HG03469 (cell line): ENCODE measurements around the gene ZAP70.

Experiments
- ATAC-seq: cut with Tn5 transposase; IDR thresholded peaks from one replicate; pipeline ENCODE4 v1.9.1; 2021; ENCODE audit warnings: mild to moderate bottlenecking, moderate library complexity, moderate number of reproducible peaks; ENCODE audit not compliant: unreplicated experiment

ZAP70 gene

GRCh38 chr2:97715951-97716694 lies 2.7 kb downstream of the ZAP70 start:
- no peak for ATAC-seq

DNA sequence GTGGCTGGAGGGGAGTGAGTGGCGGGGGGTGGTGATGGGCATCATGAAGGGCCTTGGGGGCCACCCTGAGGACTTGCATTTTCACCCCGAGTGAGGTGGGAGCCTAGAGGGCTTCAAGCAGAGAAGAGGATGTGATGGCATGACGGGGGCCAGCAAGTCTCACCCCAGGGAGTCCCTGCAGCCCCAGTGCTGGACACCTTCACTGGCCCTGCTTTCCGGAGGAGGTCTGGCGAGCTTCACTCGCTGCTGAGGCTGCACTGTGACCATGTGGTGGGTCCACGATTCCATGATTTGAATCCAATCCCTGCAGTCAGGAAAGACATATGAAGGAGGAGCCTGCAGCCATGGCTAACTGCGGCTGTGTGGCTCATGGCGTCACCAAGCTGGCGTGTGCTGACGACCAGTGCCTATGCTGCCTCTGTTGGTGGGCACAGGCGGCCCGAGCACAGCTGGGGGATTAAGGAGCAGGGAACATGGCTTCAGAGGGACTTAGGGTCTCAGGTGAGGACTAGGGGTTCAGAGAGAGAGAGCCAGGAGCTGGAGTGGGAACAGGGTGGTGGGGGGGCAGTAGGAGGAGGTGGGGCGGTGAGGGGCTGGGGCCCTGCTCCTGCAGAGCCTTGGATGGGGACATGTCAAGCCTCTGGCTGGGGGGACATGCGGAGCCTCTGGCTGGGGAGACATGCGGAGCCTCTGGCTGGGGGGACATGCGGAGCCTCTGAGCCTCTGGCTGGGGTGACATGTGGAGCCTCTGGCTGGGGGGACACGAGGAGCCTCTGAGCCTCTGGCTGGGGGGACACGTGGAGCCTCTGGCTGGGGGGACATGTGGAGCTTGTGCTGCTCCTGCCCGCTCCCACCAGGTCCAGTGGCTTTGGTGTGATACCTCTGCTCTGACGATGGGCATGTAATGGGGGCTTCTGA lies 3.6 kb downstream of the ZAP70 start:
- ATAC-seq, result no peak

DNA sequence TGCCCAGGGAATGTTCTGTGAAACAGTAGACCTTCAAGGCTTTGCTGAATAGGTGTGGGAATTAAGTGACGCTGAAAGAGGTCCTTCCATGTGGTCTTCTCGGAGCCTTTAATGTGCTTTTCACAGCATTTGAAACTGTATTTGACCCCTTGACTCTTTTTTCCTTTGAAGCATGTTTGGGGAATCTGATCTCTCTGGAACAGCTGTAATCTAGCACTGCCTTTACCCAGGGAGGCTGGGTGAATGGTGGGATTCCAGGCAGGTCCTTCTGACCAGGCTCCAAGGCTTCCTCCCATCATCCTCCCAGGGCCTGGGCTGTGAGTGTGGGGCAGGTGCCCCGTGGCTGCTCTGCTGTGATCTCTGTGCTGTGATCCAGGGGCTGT lies 4.2 kb downstream of the ZAP70 start:
- ATAC-seq, result no peak

DNA sequence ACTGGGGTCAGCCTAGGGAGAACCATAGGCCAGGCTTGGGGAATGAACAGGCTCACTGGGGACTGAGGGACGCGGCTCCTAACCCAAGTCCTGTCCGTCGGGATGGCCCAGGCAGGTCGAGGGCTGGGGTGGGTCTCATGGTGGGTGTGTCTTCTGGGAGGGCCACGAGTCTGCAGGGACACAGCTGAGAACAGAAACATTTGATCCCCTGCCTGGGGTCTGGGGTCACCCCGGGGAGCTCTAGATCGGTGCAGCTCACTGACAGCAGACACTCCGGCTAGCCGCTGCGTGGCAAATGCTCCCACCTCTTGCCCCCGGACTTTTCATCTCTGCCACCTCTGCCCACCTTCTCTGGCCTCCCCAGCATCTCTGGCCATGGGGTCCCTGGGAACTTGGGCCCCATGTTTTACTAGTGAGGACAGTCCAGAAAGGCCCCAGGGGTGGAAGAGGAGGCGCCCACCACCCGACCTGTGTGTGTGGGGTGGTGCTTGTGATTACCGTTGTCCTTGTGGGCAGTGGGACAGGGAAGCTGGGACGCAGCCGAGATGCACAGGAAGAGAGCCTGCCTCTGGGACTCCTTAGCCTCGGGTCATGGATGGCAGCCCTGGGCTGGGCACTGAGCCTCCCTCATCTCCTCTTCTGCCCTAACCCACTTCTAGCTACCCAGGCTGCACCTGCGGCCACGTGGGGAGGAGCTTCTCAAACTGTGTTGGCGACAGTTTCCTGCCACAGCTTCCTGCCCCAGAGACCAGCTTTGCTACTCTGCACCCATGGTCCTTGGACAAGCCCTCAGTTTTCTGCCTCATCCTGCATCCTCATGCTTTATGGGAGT lies 4.9 kb downstream of the ZAP70 start:
- no peak for ATAC-seq

GRCh38 chr2:97718942-97719341 lies 5.6 kb downstream of the ZAP70 start:
- no peak for ATAC-seq

GRCh38 chr2:97719362-97720155 lies 6.2 kb downstream of the ZAP70 start:
- ATAC-seq, result no peak

- ATAC-seq, result no peak
These were observed 7.4 kb downstream of the ZAP70 start for GRCh38 chr2:97720746-97721145.

- ATAC-seq, result no peak
These were observed 8.9 kb downstream of the ZAP70 start for GRCh38 chr2:97722227-97722626.

GRCh38 chr2:97723156-97724072 lies 10.0 kb downstream of the ZAP70 start:
- ATAC-seq, result no peak

GRCh38 chr2:97724073-97724410 lies 10.7 kb downstream of the ZAP70 start:
- ATAC-seq, result no peak

- ATAC-seq, result no peak
These were observed 11.1 kb downstream of the ZAP70 start for GRCh38 chr2:97724501-97724900.

GRCh38 chr2:97724946-97725688 lies 11.7 kb downstream of the ZAP70 start:
- no peak for ATAC-seq

GRCh38 chr2:97726261-97727064 lies 13.1 kb downstream of the ZAP70 start:
- ATAC-seq, result no peak

- no peak for ATAC-seq
These were observed 13.9 kb downstream of the ZAP70 start for GRCh38 chr2:97727296-97727695.

- no peak for ATAC-seq
These were observed 14.8 kb downstream of the ZAP70 start for GRCh38 chr2:97728091-97728731.

DNA sequence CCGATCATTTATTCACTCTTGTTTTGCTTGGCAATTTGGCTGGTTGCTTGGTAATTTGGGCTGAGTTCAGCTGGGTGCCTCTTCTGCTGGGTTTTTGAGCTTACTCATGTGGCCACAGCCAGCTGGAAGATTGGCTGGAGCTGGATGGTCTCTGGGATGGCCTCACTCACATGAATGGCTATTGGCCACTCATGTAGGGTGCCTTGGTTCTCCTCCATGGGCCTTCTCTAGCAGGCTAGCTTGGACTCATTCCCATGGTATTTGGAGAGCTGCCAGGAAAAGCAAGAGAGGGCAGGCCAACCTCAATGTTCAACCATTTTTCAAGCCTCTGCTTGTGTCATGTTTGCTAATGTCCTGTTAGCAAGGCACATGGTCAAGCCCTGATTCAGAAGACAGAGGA lies 16.9 kb downstream of the ZAP70 start:
- no peak for ATAC-seq

GRCh38 chr2:97731274-97732020 lies 18.1 kb downstream of the ZAP70 start:
- no peak for ATAC-seq
